B cell (primary cell): ENCODE results near the gene STMP1. TPM values are rescaled to one million over a fixed set of nuclear protein-coding genes. Genes with fewer than 3 reads are reported as not detected.

Experiments used
- ATAC-seq: fragments of 200-7000 bp; cut with Tn5 transposase; one replicate; pipeline ENCODE4 v1.10.0; 2021; ENCODE audit warnings: low read depth, mild to moderate bottlenecking, moderate number of reproducible peaks, moderate library complexity
- CTCF ChIA-PET: fragments of 350-600 bp; sonication (Branson Sonifier 250); formaldehyde crosslinking; loops from one replicate; lab custom pipeline; 2021; ENCODE audit warnings: antibody characterized with exemption, inconsistent platforms; lab: Charles Lee
- POLR2A ChIA-PET: fragments of 350-600 bp; sonication (Branson Sonifier 250); formaldehyde crosslinking; loops from one replicate; lab custom pipeline; 2021; ENCODE audit warnings: antibody characterized with exemption; lab: Charles Lee
- DNase-seq: peaks from one replicate; pipeline ENCODE4 v3.0.0; 2013
- H2AFZ ChIP-seq: 2 replicates; pipeline ENCODE4 v1.6.1; 2012; ENCODE audit warnings: mild to moderate bottlenecking, low read depth, low read length; ENCODE audit not compliant: insufficient read depth, poor library complexity, severe bottlenecking
- H3K27ac ChIP-seq, 2 donors: 1 replicate in 1 of 2; 2 replicates in 1 of 2; pipeline ENCODE4 v1.5.1; 2012 to 2013; ENCODE audit warnings: low read length in 2 of 2, mild to moderate bottlenecking in 2 of 2, moderate library complexity in 1 of 2
- H3K27me3 ChIP-seq, 4 experiments: fragments of 200-600 bp in 1 of 4; sonication (generic) in 1 of 4; replicated peaks in 1 of 4; 1 replicate in 2 of 4; 2 replicates in 2 of 4; pipeline versions ENCODE4 v1.6.1 to v1.7.0; 2013 to 2016; ENCODE audit warnings: low read length in 3 of 4, mild to moderate bottlenecking in 2 of 4, mixed read lengths in 1 of 4, moderate library complexity in 1 of 4; ENCODE audit not compliant: insufficient read depth in 4 of 4, control insufficient read depth in 3 of 4; ENCODE audit errors: control extremely low read depth in 1 of 4
- H3K36me3 ChIP-seq, 2 experiments: replicated peaks in 1 of 2; 1 replicate in 1 of 2; 2 replicates in 1 of 2; pipeline versions ENCODE4 v1.6.1 to v1.7.1; 2013; ENCODE audit warnings: low read length in 1 of 2; ENCODE audit not compliant: insufficient read depth in 2 of 2, control insufficient read depth in 1 of 2; ENCODE audit errors: control extremely low read depth in 1 of 2, extremely low read depth in 1 of 2
- H3K4me1 ChIP-seq, 2 donors: fragments of 200-600 bp in 1 of 2; sonication (generic) in 1 of 2; 1 replicate in 1 of 2; 2 replicates in 1 of 2; pipeline versions ENCODE4 v1.5.1 to v1.6.1; 2013 to 2017; ENCODE audit warnings: low read length in 2 of 2; ENCODE audit not compliant: control insufficient read depth in 2 of 2, insufficient read depth in 2 of 2
- H3K4me2 ChIP-seq: replicated peaks from 2 replicates; pipeline ENCODE3; 2012; ENCODE audit warnings: mild to moderate bottlenecking, low read depth, low read length; ENCODE audit not compliant: poor library complexity, severe bottlenecking
- H3K4me3 ChIP-seq, 5 experiments: fragments of 200-600 bp in 1 of 5; sonication (generic) in 1 of 5; 1 replicate in 3 of 5; 2 replicates in 2 of 5; pipeline versions ENCODE4 v1.5.1 to v1.7.0; 2011 to 2016; ENCODE audit warnings: low read length in 4 of 5, mild to moderate bottlenecking in 4 of 5, low read depth in 2 of 5, control low read depth in 1 of 5, moderate library complexity in 1 of 5; ENCODE audit not compliant: insufficient read depth in 1 of 5; ENCODE audit errors: control extremely low read depth in 1 of 5, extremely low read depth in 1 of 5
- H3K79me2 ChIP-seq: fragments of 200-600 bp; sonication (generic); one replicate; pipeline ENCODE4 v1.6.0; 2016; ENCODE audit warnings: low read length; ENCODE audit not compliant: control insufficient read depth, insufficient read depth
- H3K9ac ChIP-seq: fragments of 200-600 bp; sonication (generic); 2 replicates; pipeline ENCODE4 v1.6.1; 2017; ENCODE audit warnings: mild to moderate bottlenecking, low read length, moderate library complexity
- H3K9me3 ChIP-seq, 3 donors: one replicate each; pipeline versions ENCODE4 v1.6.1 to v1.7.1; 2013; ENCODE audit warnings: low read length in 2 of 3; ENCODE audit not compliant: control insufficient read depth in 2 of 3, insufficient read depth in 1 of 3; ENCODE audit errors: control extremely low read depth in 1 of 3
- H4K20me1 ChIP-seq: 2 replicates; pipeline ENCODE4 v1.6.0; 2012; ENCODE audit warnings: mild to moderate bottlenecking, low read length; ENCODE audit not compliant: insufficient read depth, control insufficient read depth, poor library complexity, severe bottlenecking
- H3K27ac Mint-ChIP-seq: one replicate; pipeline ENCODE4 v1.8.0; 2021; ENCODE audit warnings: mixed read lengths
- H3K27me3 Mint-ChIP-seq: one replicate; pipeline ENCODE4 v1.8.0; 2021; ENCODE audit warnings: mixed read lengths
- H3K4me1 Mint-ChIP-seq: one replicate; pipeline ENCODE4 v1.8.0; 2021; ENCODE audit warnings: mixed read lengths
- H3K4me3 Mint-ChIP-seq: one replicate; pipeline ENCODE4 v1.8.0; 2021; ENCODE audit warnings: mixed read lengths
- H3K9me3 Mint-ChIP-seq: one replicate; pipeline ENCODE4 v1.8.0; 2022; ENCODE audit warnings: mixed read lengths; ENCODE audit not compliant: insufficient read depth
- EZH2 ChIP-seq: IDR thresholded peaks from 2 replicates; pipeline ENCODE4 v1.6.1; 2012; ENCODE audit warnings: borderline replicate concordance, low read depth, mild to moderate bottlenecking, moderate library complexity, low read length; ENCODE audit not compliant: insufficient read depth, poor library complexity, severe bottlenecking
- WGBS: methylation state at CpG from one replicate; pipeline ENCODE4 v1.1.5; 2013; ENCODE audit warnings: missing lambda C conversion rate; ENCODE audit not compliant: insufficient coverage; 5-methylcytosine and 5-hydroxymethylcytosine counted together
- intact Hi-C: fragments of 100-400 bp; cut with micrococcal nuclease; formaldehyde crosslinking; loops from one replicate; pipeline ENCODE4 v1.10.0; 2022
- polyA plus RNA-seq: library from polyadenylated mRNA; depleted of rRNA; stranded (reverse); fragments of >200 nt; gene quantifications from 2 replicates; pipeline ENCODE4 v1.2.3, GENCODE V29; 2012
- total RNA-seq, 2 donors: library from RNA; stranded (reverse); fragments of 120-200 nt in 1 of 2; gene quantifications; 1 replicate in 1 of 2; 2 replicates in 1 of 2; pipeline versions ENCODE4 v1.2.3 to v1.2.4, GENCODE V29; 2013 to 2022
- TF ChIP-seq, protein P1 (sequence below): fragments of 200-600 bp; IDR thresholded peaks from one replicate; pipeline ENCODE4 v1.8.0; 2022; ENCODE audit warnings: antibody characterized with exemption, mild to moderate bottlenecking

The STMP1 gene
- total and polyA plus RNA-seq, 2 donors (not counting 1 experiment from before 2014, with no cell fraction given): 11.0 to 33.5 TPM

DNA sequence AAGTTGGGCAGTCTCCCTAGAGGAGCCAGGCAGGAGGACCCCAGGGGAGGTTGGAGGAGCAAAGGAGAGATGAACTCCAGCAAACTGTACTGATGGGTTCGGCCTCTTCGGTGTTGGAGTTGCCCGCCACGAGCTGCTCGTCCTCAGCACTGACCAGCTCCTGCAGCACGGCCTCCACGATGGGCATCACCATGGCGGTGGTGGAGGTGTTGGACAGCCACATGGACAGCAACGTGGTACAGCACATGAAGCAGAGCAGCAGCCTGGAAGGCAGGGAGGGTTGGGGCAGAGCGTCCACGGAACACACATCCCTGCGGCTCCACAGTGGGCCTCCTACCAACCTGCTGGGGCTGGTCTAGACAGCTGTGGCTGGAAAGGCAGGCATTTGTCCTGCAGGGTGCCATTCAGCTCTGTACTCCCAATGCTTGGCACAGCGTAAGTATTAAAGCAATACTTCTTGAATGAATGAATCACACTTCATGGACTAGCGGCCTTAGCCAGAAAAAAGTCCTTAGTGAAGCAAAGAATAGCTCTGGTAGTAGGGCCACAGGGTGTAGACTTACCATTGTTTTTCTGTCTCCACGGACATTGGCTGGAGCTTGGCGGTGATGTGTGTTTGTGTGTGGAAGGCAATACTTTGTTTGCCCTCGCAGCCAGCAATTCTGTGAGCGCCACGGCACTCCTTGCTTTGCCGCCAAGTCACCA is 43.9 kb downstream of the STMP1 start:
- no peak overlapping the region for H3K27ac ChIP-seq
- no peak overlapping the region for H2AFZ ChIP-seq
- no peaks in the 10 kb centered on the region for H3K79me2 ChIP-seq
- Mint-ChIP-seq H3K4me3 (no peak overlapping the region), H3K9me3 (no peaks in the 10 kb centered on the region), H3K27ac (no peak overlapping the region), H3K4me1 (no peaks in the 10 kb centered on the region), H3K27me3 (no peaks in the 10 kb centered on the region)
- CTCF ChIA-PET: no interaction called here
- intact Hi-C loops: no loop called here
- ATAC-seq (no peak), DNase-seq (no peak)
- no peaks in the 10 kb centered on the region for H3K27me3 ChIP-seq
- no peak overlapping the region for H3K4me3 ChIP-seq
- no peaks in the 10 kb centered on the region for H3K4me1 ChIP-seq
- H3K9me3 ChIP-seq: no peaks in the 10 kb centered on the region
- TF ChIP-seq, protein P1, sequence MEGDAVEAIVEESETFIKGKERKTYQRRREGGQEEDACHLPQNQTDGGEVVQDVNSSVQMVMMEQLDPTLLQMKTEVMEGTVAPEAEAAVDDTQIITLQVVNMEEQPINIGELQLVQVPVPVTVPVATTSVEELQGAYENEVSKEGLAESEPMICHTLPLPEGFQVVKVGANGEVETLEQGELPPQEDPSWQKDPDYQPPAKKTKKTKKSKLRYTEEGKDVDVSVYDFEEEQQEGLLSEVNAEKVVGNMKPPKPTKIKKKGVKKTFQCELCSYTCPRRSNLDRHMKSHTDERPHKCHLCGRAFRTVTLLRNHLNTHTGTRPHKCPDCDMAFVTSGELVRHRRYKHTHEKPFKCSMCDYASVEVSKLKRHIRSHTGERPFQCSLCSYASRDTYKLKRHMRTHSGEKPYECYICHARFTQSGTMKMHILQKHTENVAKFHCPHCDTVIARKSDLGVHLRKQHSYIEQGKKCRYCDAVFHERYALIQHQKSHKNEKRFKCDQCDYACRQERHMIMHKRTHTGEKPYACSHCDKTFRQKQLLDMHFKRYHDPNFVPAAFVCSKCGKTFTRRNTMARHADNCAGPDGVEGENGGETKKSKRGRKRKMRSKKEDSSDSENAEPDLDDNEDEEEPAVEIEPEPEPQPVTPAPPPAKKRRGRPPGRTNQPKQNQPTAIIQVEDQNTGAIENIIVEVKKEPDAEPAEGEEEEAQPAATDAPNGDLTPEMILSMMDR: no peak
- no peak for TF ChIP-seq EZH2
- no peaks in the 10 kb centered on the region for H3K36me3 ChIP-seq
- WGBS: 93% methylated on average over 18 of the region's 20 CpGs
- POLR2A ChIA-PET: no interaction called here
- H3K9ac ChIP-seq: no peak overlapping the region
- no peaks in the 10 kb centered on the region for H4K20me1 ChIP-seq
- H3K4me2 ChIP-seq: no peak overlapping the region

DNA sequence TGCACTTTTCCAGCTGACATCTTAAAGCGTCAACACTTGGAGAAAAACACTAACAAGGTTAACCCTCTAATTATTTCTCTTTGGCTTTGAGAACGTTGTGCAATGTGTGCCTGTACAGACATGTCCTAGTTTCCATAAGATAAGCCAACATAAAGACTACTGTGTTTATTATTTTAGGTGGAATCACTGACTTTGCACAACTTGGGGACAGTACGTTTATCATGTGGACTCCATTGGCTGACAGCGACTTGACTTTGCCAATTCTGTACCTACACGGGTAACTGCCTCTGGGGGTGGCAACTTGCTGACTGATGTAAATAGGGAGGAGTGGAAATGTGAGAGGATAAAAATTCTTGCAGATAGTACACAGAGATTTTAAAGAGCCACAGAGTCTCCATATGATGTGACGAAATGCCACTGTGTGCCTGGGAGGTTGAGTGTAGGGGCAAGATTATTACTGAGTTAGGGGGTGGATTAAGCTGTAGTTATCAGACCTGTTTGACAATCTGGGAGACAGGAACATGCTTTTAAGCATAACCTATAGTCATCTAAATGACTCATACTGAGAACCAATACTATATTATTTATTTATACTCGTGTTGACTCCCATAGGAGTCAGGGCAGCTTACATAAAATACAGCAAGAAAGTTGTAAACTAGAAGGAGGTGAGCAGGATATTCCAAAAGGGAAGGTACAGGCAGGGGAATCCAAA is 44.7 kb downstream of the STMP1 start:
- no peaks in the 10 kb centered on the region for H3K79me2 ChIP-seq
- CTCF ChIA-PET: no interaction called here
- H3K9me3 Mint-ChIP-seq: no peaks in the 10 kb centered on the region
- H3K4me3 ChIP-seq: no peak overlapping the region
- no peak overlapping the region for H3K27ac ChIP-seq
- no peaks in the 10 kb centered on the region for H3K27me3 Mint-ChIP-seq
- no peak for ATAC-seq
- no peaks in the 10 kb centered on the region for H3K4me1 Mint-ChIP-seq
- H3K9me3 ChIP-seq: no peaks in the 10 kb centered on the region
- no peak overlapping the region for H2AFZ ChIP-seq
- DNase-seq: no peak
- intact Hi-C loops: no loop called here
- H3K4me3 Mint-ChIP-seq: no peak overlapping the region
- no peaks in the 10 kb centered on the region for H3K36me3 ChIP-seq
- no peak overlapping the region for H3K4me2 ChIP-seq
- H3K27me3 ChIP-seq: no peaks in the 10 kb centered on the region
- POLR2A ChIA-PET: no interaction called here
- no peak for TF ChIP-seq EZH2
- TF ChIP-seq, protein P1: no peak
- 93% methylated on average over 5 of the region's 7 CpGs for WGBS
- no peak overlapping the region for H3K9ac ChIP-seq
- no peaks in the 10 kb centered on the region for H3K4me1 ChIP-seq
- H4K20me1 ChIP-seq: no peaks in the 10 kb centered on the region
- no peak overlapping the region for H3K27ac Mint-ChIP-seq
